BLaER1 treated with 17β-estradiol and CSF1 and Interleukin-3, amounts not matched to agents 10 nM and 100 nM (cell line): Measurements from ENCODE around the gene SNAP25.

Experiments
- H3K27ac ChIP-seq, 11 experiments: shearing (Covaris generic); formaldehyde crosslinking; 2 replicates each; pipeline ENCODE4 v1.8.1; 2022
- H3K27me3 ChIP-seq, 11 experiments: shearing (Covaris generic); formaldehyde crosslinking; 2 replicates each; pipeline ENCODE4 v1.8.1; 2022
- H3K36me3 ChIP-seq, 11 experiments: shearing (Covaris generic); formaldehyde crosslinking; 2 replicates each; pipeline ENCODE4 v1.8.1; 2022
- H3K4me1 ChIP-seq, 10 experiments: shearing (Covaris generic); formaldehyde crosslinking; 2 replicates each; pipeline ENCODE4 v1.8.1; 2022
- H3K4me2 ChIP-seq, 11 experiments: shearing (Covaris generic); formaldehyde crosslinking; 2 replicates each; pipeline ENCODE4 v1.8.1; 2022
- H3K4me3 ChIP-seq, 10 experiments: shearing (Covaris generic); formaldehyde crosslinking; 2 replicates each; pipeline ENCODE4 v1.8.1; 2022
- H3K9ac ChIP-seq, 11 experiments: shearing (Covaris generic); formaldehyde crosslinking; 2 replicates each; pipeline ENCODE4 v1.8.1; 2022
- H3K9me3 ChIP-seq, 11 experiments: shearing (Covaris generic); formaldehyde crosslinking; replicated peaks in 1 of 11; 2 replicates each; pipeline ENCODE4 v1.8.1; 2022
- H4K20me1 ChIP-seq, 11 experiments: shearing (Covaris generic); formaldehyde crosslinking; 2 replicates each; pipeline ENCODE4 v1.8.1; 2022
- Cebpa-rat ChIP-seq, 11 experiments: shearing (Covaris generic); IDR thresholded peaks; 2 replicates each; pipeline ENCODE4 v1.8.1; 2022

SNAP25 gene

GRCh38 chr20:10329387-10330005 lies 110.9 kb downstream of the SNAP25 start:
- H4K20me1 ChIP-seq, result no peaks in the 10 kb centered on the region
- no peak overlapping the region for H3K4me3 ChIP-seq
- H3K9ac ChIP-seq, result no peak overlapping the region
- no peak overlapping the region for H3K4me2 ChIP-seq
- H3K4me1 ChIP-seq, result no peaks in the 10 kb centered on the region
- no peaks in the 10 kb centered on the region for H3K9me3 ChIP-seq
- no peaks in the 10 kb centered on the region for H3K36me3 ChIP-seq
- H3K27ac ChIP-seq, result no peak overlapping the region
- no peak for TF ChIP-seq Cebpa-rat (IDR thresholded peaks at IDR 0.05)
- H3K27me3 ChIP-seq, result no peaks in the 10 kb centered on the region

GRCh38 chr20:10330071-10330470 lies 111.4 kb downstream of the SNAP25 start:
- Histone ChIP-seq H3K9me3 (no peaks in the 10 kb centered on the region), H3K4me2 (no peak overlapping the region), H3K4me3 (no peak overlapping the region), H4K20me1 (no peaks in the 10 kb centered on the region), H3K4me1 (no peaks in the 10 kb centered on the region), H3K36me3 (no peaks in the 10 kb centered on the region), H3K27me3 (no peaks in the 10 kb centered on the region), H3K9ac (no peak overlapping the region), H3K27ac (no peak overlapping the region)
- no peak for TF ChIP-seq Cebpa-rat (IDR thresholded peaks at IDR 0.05)

GRCh38 chr20:10332656-10333415 lies 114.2 kb downstream of the SNAP25 start:
- Histone ChIP-seq H3K27me3 (no peaks in the 10 kb centered on the region), H3K4me2 (no peak overlapping the region), H3K9me3 (no peaks in the 10 kb centered on the region), H3K36me3 (no peaks in the 10 kb centered on the region), H4K20me1 (no peaks in the 10 kb centered on the region), H3K9ac (no peak overlapping the region), H3K27ac (no peak overlapping the region), H3K4me3 (no peak overlapping the region), H3K4me1 (no peaks in the 10 kb centered on the region)
- no peak for TF ChIP-seq Cebpa-rat (IDR thresholded peaks at IDR 0.05)

GRCh38 chr20:10336959-10337729 lies 118.5 kb downstream of the SNAP25 start:
- peaks cover 12 to 16% (median 14%) of the 10 kb centered on the region in 11 experiments for H3K9me3 ChIP-seq
- TF ChIP-seq Cebpa-rat (IDR thresholded peaks at IDR 0.05), result peak in 7 of 11 experiments; percentile 14 to 81 (median 53); a peak in 9 of 22 replicates
- no peak overlapping the region for H3K9ac ChIP-seq
- H3K4me2 ChIP-seq, result no peak overlapping the region
- no peaks in the 10 kb centered on the region for H3K27me3 ChIP-seq
- H3K4me3 ChIP-seq, result no peak overlapping the region
- no peaks in the 10 kb centered on the region for H4K20me1 ChIP-seq
- H3K4me1 ChIP-seq, result no peaks in the 10 kb centered on the region
- no peaks in the 10 kb centered on the region for H3K36me3 ChIP-seq
- no peak overlapping the region for H3K27ac ChIP-seq

- TF ChIP-seq Cebpa-rat (IDR thresholded peaks at IDR 0.05), result no peak
- Histone ChIP-seq H4K20me1 (no peaks in the 10 kb centered on the region), H3K27me3 (no peaks in the 10 kb centered on the region), H3K4me3 (no peak overlapping the region), H3K27ac (no peak overlapping the region), H3K4me2 (no peak overlapping the region), H3K9me3 (peaks cover 17 to 23% (median 18%) of the 10 kb centered on the region in 11 experiments), H3K36me3 (no peaks in the 10 kb centered on the region), H3K9ac (no peak overlapping the region), H3K4me1 (no peaks in the 10 kb centered on the region)
Measured at GRCh38 chr20:10338426-10339180, 120.0 kb downstream of the SNAP25 start.

GRCh38 chr20:10339609-10340008 lies 121.0 kb downstream of the SNAP25 start:
- TF ChIP-seq Cebpa-rat (IDR thresholded peaks at IDR 0.05), result no peak
- Histone ChIP-seq H3K36me3 (no peaks in the 10 kb centered on the region), H3K9me3 (peaks cover 17 to 23% (median 18%) of the 10 kb centered on the region in 11 experiments), H3K9ac (no peak overlapping the region), H3K4me3 (no peak overlapping the region), H3K27me3 (no peaks in the 10 kb centered on the region), H3K27ac (no peak overlapping the region), H3K4me2 (no peak overlapping the region), H4K20me1 (no peaks in the 10 kb centered on the region), H3K4me1 (no peaks in the 10 kb centered on the region)

- peaks cover 17 to 23% (median 18%) of the 10 kb centered on the region in 11 experiments for H3K9me3 ChIP-seq
- H3K4me2 ChIP-seq, result no peak overlapping the region
- H4K20me1 ChIP-seq, result no peaks in the 10 kb centered on the region
- no peak overlapping the region for H3K4me3 ChIP-seq
- no peak overlapping the region for H3K27ac ChIP-seq
- H3K9ac ChIP-seq, result no peak overlapping the region
- no peaks in the 10 kb centered on the region for H3K27me3 ChIP-seq
- H3K36me3 ChIP-seq, result no peaks in the 10 kb centered on the region
- TF ChIP-seq Cebpa-rat (IDR thresholded peaks at IDR 0.05), result no peak
- H3K4me1 ChIP-seq, result no peaks in the 10 kb centered on the region
Measured at GRCh38 chr20:10342152-10342551, 123.5 kb downstream of the SNAP25 start.

GRCh38 chr20:10344953-10345352 lies 126.3 kb downstream of the SNAP25 start:
- no peaks in the 10 kb centered on the region for H3K36me3 ChIP-seq
- H3K27me3 ChIP-seq, result no peaks in the 10 kb centered on the region
- no peak for TF ChIP-seq Cebpa-rat (IDR thresholded peaks at IDR 0.05)
- no peak overlapping the region for H3K4me2 ChIP-seq
- H3K4me1 ChIP-seq, result no peaks in the 10 kb centered on the region
- no peak overlapping the region for H3K27ac ChIP-seq
- H3K4me3 ChIP-seq, result no peak overlapping the region
- H3K9me3 ChIP-seq, result peaks cover 17 to 23% (median 18%) of the 10 kb centered on the region in 11 experiments
- H3K9ac ChIP-seq, result no peak overlapping the region
- no peaks in the 10 kb centered on the region for H4K20me1 ChIP-seq
